ENCODE data around the gene REEP1.

- TF ChIP-seq CTCF (conservative IDR thresholded peaks at IDR 0.05) = no peak
- no peak for TF ChIP-seq EZH2 (IDR thresholded peaks at IDR 0.05; ENCODE audit: low read depth)
Measured at GRCh38 chr2:86375623-86376022, 38.2 kb upstream of the REEP1 start.

Data from PC-9 (cell line).